ENCODE measurements around the gene MICB. TPM values are rescaled to one million over a fixed set of nuclear protein-coding genes. Genes with fewer than 3 reads are reported as not detected.
A peak's percentile ranks its signal among the peaks of the same experiment; 100 is the strongest.

The MICB gene
- total RNA-seq, 1 donor from 2014 or later: 3.7 TPM

GRCh38 chr6:31558631-31559500, 60.9 kb downstream of the MICB start:
- Histone ChIP-seq H3K27me3 (ENCODE audit: control insufficient read depth, insufficient read depth, low read length) (no peaks in the 10 kb centered on the region), H3K4me3 (ENCODE audit: low read depth, low read length) (no peak overlapping the region), H3K36me3 (ENCODE audit: control insufficient read depth, insufficient read depth, low read length) (peaks cover 17% of the 10 kb centered on the region)
- FAIRE-seq: no peak
- no peak for TF ChIP-seq CTCF (IDR thresholded peaks at IDR 0.05; ENCODE audit: insufficient read depth, low read length, severe bottlenecking)
- no peak for DNase-seq (ENCODE audit: low read depth)

GRCh38 chr6:31559606-31559957, 61.6 kb downstream of the MICB start:
- H3K4me3 ChIP-seq (ENCODE audit: low read depth, low read length): no peak overlapping the region
- H3K27me3 ChIP-seq (ENCODE audit: control insufficient read depth, insufficient read depth, low read length): no peaks in the 10 kb centered on the region
- peaks cover 15% of the 10 kb centered on the region for H3K36me3 ChIP-seq (ENCODE audit: control insufficient read depth, insufficient read depth, low read length)
- no peak for TF ChIP-seq CTCF (IDR thresholded peaks at IDR 0.05; ENCODE audit: insufficient read depth, low read length, severe bottlenecking)
- DNase-seq (ENCODE audit: low read depth) (no peak), FAIRE-seq (no peak)

GRCh38 chr6:31559958-31560696, 62.2 kb downstream of the MICB start:
- peaks cover 15% of the 10 kb centered on the region for H3K36me3 ChIP-seq (ENCODE audit: control insufficient read depth, insufficient read depth, low read length)
- DNase-seq (ENCODE audit: low read depth) (peak; percentile 44), FAIRE-seq (no peak)
- H3K27me3 ChIP-seq (ENCODE audit: control insufficient read depth, insufficient read depth, low read length): no peaks in the 10 kb centered on the region
- H3K4me3 ChIP-seq (ENCODE audit: low read depth, low read length): no peak overlapping the region
- TF ChIP-seq CTCF (IDR thresholded peaks at IDR 0.05; ENCODE audit: insufficient read depth, low read length, severe bottlenecking): no peak

- Histone ChIP-seq H3K27me3 (ENCODE audit: control insufficient read depth, insufficient read depth, low read length) (no peaks in the 10 kb centered on the region), H3K4me3 (ENCODE audit: low read depth, low read length) (no peak overlapping the region), H3K36me3 (ENCODE audit: control insufficient read depth, insufficient read depth, low read length) (peaks cover 15% of the 10 kb centered on the region)
- no peak for DNase-seq (ENCODE audit: low read depth)
- no peak for FAIRE-seq
- no peak for TF ChIP-seq CTCF (IDR thresholded peaks at IDR 0.05; ENCODE audit: insufficient read depth, low read length, severe bottlenecking)
These were observed 62.7 kb downstream of the MICB start for GRCh38 chr6:31560697-31561058.

Other genes with a start within 250 kb of the MICB start
- gene HLA-C, start 226.1 kb upstream of the MICB start, total RNA-seq: 203 and 285 TPM in 2 replicates
- gene HLA-B, start 141.0 kb upstream of the MICB start, total RNA-seq: 46.9 and 59.5 TPM in 2 replicates
- gene MICA, start 94.5 kb upstream of the MICB start, total RNA-seq: 47.6 and 51.6 TPM in 2 replicates
- gene MCCD1, start 30.8 kb downstream of the MICB start, total RNA-seq: not detected in 2 replicates
- 335 and 385 TPM in 2 replicates for gene DDX39B, start 43.9 kb downstream of the MICB start, total RNA-seq
- gene ATP6V1G2, start 48.5 kb downstream of the MICB start, total RNA-seq: 0.26 and 0.51 TPM in 2 replicates
- 38.9 and 40.0 TPM in 2 replicates for gene NFKBIL1, start 49.5 kb downstream of the MICB start, total RNA-seq
- not detected in 2 replicates for gene LTA, start 74.1 kb downstream of the MICB start, total RNA-seq
- gene TNF, start 77.4 kb downstream of the MICB start, total RNA-seq: not detected in 2 replicates
- gene LTB, start 84.3 kb downstream of the MICB start, total RNA-seq: not detected in 2 replicates
- gene LST1, start 88.1 kb downstream of the MICB start, total RNA-seq: not detected in 2 replicates
- gene NCR3, start 94.9 kb downstream of the MICB start, total RNA-seq: not detected in 2 replicates
- not detected in 2 replicates for gene AIF1, start 117.1 kb downstream of the MICB start, total RNA-seq
- 21.1 and 24.7 TPM in 2 replicates for gene PRRC2A, start 122.6 kb downstream of the MICB start, total RNA-seq
- gene BAG6, start 154.5 kb downstream of the MICB start, total RNA-seq: 71.1 and 84.1 TPM in 2 replicates
- gene APOM, start 157.7 kb downstream of the MICB start, total RNA-seq: 0.26 and 0.53 TPM in 2 replicates
- 28.4 and 30.5 TPM in 2 replicates for gene C6orf47, start 162.6 kb downstream of the MICB start, total RNA-seq
- gene GPANK1, start 166.9 kb downstream of the MICB start, total RNA-seq: 10.0 and 10.2 TPM in 2 replicates
- 61.1 and 72.7 TPM in 2 replicates for gene CSNK2B, start 167.9 kb downstream of the MICB start, total RNA-seq
- 1.1 and 2.3 TPM in 2 replicates for gene LY6G5B, start 171.8 kb downstream of the MICB start, total RNA-seq
- gene LY6G5C, start 182.9 kb downstream of the MICB start, total RNA-seq: 0.13 TPM in 1 of 2 replicates, not detected in the other
- 32.9 and 66.2 TPM in 2 replicates for gene ABHD16A, start 205.2 kb downstream of the MICB start, total RNA-seq
- gene LY6G6F, start 208.7 kb downstream of the MICB start, total RNA-seq: not detected in 2 replicates
- not detected in 2 replicates for gene LY6G6D, start 217.2 kb downstream of the MICB start, total RNA-seq
- gene LY6G6C, start 223.6 kb downstream of the MICB start, total RNA-seq: 0.38 TPM in 1 of 2 replicates, not detected in the other
- gene MPIG6B, start 225.2 kb downstream of the MICB start, total RNA-seq: under 0.01 TPM in 1 of 2 replicates, not detected in the other
- gene DDAH2, start 231.2 kb downstream of the MICB start, total RNA-seq: 14.5 and 19.5 TPM in 2 replicates
- gene CLIC1, start 238.4 kb downstream of the MICB start, total RNA-seq: 480 and 574 TPM in 2 replicates
- gene MSH5, start 241.9 kb downstream of the MICB start, total RNA-seq: 3.4 and 4.0 TPM in 2 replicates

All from bronchial epithelial cell (primary cell).